Erythroblast (primary cell): Measurements from ENCODE around the gene CROCC2.

Experiments used
- GATA1 ChIP-seq: IDR thresholded peaks from 2 replicates; pipeline ENCODE4 v1.6.1; 2011; ENCODE audit warnings: low read depth, mild to moderate bottlenecking, control low read depth, low read length, moderate library complexity
- POLR2A ChIP-seq: IDR thresholded peaks from 2 replicates; pipeline ENCODE4 v1.6.1; 2011; ENCODE audit warnings: mild to moderate bottlenecking, low read length

DNA sequence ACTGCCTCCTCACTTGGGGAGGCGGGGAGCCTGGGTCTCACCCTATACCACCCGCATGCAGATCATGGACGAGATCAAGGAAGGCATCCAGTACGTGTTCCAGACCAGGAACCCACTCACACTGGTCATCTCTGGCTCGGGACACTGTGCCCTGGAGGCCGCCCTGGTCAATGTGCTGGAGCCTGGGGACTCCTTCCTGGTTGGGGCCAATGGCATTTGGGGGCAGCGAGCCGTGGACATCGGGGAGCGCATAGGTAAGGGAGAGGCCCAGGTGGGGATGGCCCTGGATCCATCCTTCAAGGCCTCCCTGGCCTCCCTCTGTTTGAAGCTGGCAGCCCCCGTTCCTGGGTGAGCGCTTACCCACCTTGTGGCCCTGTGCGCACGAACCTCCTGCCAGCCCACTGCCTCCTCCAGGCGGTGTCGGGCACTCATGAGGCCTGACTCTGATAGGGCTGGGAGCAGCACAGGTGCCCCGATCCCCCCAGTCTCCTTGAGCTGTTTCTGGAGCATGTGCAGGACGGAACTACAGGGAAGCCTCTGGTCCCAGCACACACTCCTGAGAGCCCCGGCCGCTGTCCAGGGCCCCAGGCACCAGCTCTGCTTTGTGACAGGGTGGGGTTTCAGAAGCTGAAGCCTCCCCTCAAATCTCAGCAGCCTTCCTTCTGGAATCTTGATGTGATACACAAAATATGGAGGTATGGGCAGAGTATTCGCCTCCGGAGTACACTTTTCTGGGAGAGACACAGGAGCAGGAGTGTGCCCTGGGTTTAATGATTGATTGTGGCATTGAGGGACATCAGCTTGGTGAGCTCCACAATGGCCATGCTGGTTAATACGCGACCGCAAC, 36.8 kb upstream of the CROCC2 start:
- TF ChIP-seq POLR2A (no peak), GATA1 (no peak)
